Kidney glomerular epithelial cell (primary cell): ENCODE measurements around the gene ATIC.
"Not testable (repeated sequence)": the region's sequence is repeated elsewhere in the genome, so short reads cannot be mapped to it uniquely, and the experiment has no call there.

ENCODE experiments used
- DNase-seq: peaks from one replicate; lab custom pipeline; 2025; lab: John Stamatoyannopoulos, UW

ATIC gene

GRCh38 chr2:215315301-215315700 is 3.4 kb downstream of the ATIC start:
- no peak for DNase-seq

- no peak for DNase-seq
Measured at GRCh38 chr2:215316336-215316735, 4.5 kb downstream of the ATIC start.

GRCh38 chr2:215319500-215319899 is 7.6 kb downstream of the ATIC start:
- no peak for DNase-seq

- no peak for DNase-seq
Measured at GRCh38 chr2:215320102-215320501, 8.2 kb downstream of the ATIC start.

GRCh38 chr2:215320679-215321078 is 8.8 kb downstream of the ATIC start:
- DNase-seq = no peak

- DNase-seq = no peak
Measured at GRCh38 chr2:215324811-215325210, 13.0 kb downstream of the ATIC start.

- DNase-seq = no peak
Measured at GRCh38 chr2:215328066-215328465, 16.2 kb downstream of the ATIC start.

GRCh38 chr2:215332872-215333595 is 21.2 kb downstream of the ATIC start:
- DNase-seq = peak; percentile 95

- no peak for DNase-seq
Measured at GRCh38 chr2:215338883-215339679, 27.2 kb downstream of the ATIC start.

- DNase-seq = no peak
Measured at GRCh38 chr2:215347878-215348277, 36.0 kb downstream of the ATIC start.

- DNase-seq = no peak
Measured at GRCh38 chr2:215352602-215353001, 40.7 kb downstream of the ATIC start.

- DNase-seq = no peak
Measured at GRCh38 chr2:215354771-215355695, 43.2 kb downstream of the ATIC start.

- no peak for DNase-seq
Measured at GRCh38 chr2:215355801-215356200, 43.9 kb downstream of the ATIC start.

GRCh38 chr2:215356334-215356947 is 44.6 kb downstream of the ATIC start:
- DNase-seq = no peak

GRCh38 chr2:215356948-215357461 is 45.1 kb downstream of the ATIC start:
- DNase-seq = no peak

- no peak for DNase-seq
Measured at GRCh38 chr2:215357660-215358059, 45.8 kb downstream of the ATIC start.

- DNase-seq = no peak
Measured at GRCh38 chr2:215358312-215358845, 46.5 kb downstream of the ATIC start.

GRCh38 chr2:215358891-215359575 is 47.2 kb downstream of the ATIC start:
- DNase-seq = no peak

- no peak for DNase-seq
Measured at GRCh38 chr2:215359576-215359922, 47.7 kb downstream of the ATIC start.

GRCh38 chr2:215360059-215360458 is 48.2 kb downstream of the ATIC start:
- not testable (repeated sequence) for DNase-seq

GRCh38 chr2:215360596-215360995 is 48.7 kb downstream of the ATIC start:
- no peak for DNase-seq
